GM19240 (cell line): ENCODE results near the gene RGL4.

Experiments used
- DNase-seq: peaks from one replicate; pipeline ENCODE4 v3.0.0; 2011; ENCODE audit warnings: low spot score; ENCODE audit not compliant: insufficient read length

RGL4 gene

DNA sequence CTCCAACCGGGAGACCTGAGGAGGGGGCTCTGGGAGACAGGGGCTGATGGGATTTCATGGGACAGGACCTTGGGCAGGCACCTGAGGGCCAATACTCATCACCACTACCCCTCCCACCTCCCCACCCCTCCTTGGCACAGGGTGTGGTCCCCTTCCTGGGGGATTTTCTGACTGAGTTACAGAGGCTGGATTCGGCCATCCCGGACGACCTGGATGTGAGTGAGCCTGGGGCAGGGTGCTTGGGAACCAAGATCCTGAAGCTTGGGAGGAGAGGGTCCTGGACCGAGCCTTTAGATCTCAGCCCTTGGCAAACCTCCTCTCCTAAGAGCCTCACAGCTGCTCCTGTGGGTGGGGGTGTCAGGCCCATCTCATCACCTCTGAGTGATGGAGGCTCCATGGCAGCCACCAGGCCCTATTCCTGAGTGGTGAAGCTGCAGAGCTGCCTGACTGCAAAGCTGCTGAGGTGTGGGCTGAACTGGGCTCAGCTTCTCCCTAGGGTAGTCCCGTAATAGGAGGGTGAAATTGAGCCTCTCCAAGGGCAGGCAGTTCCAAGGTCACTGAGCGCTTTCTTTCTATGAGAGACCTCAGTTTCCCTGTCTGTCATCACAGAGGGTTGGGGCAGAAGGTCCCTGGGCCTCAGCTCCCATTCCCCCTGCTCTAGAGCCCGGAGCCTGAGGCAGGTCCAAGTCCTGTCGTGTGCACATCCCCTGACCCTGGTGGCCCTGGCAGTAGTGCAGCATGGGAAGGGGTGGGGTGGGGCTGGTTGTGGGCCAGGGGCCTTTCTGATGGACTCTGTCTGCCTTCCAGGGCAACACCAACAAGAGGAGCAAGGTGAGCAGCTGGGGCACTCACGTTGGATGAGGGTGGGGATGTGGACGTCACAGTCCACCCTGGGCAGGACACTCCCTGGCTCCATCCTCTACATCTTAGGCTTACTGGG lies 6.5 kb downstream of the RGL4 start:
- DNase-seq = no peak

DNA sequence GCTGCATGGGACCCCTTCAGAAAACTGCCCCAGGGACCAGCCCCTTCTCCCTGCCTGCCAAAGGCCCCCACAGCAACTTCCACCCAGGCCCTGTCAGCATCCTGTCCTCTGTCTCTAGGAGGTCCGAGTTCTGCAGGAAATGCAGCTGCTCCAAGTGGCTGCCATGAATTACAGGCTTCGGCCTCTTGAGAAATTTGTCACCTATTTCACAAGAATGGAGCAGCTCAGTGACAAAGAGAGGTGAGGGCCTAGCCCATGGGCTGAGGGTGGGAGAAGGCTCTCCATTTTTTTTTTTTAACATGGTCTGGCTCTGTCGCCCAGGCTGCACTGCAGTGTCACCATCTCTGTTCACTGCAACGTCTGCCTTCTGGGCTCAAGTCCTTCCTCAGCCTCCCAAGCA lies 7.3 kb downstream of the RGL4 start:
- DNase-seq = no peak

- DNase-seq = no peak
Measured at GRCh38 chr22:23698673-23699235, 7.9 kb downstream of the RGL4 start.

- DNase-seq = no peak
Measured at GRCh38 chr22:23700706-23701105, 9.9 kb downstream of the RGL4 start.

DNA sequence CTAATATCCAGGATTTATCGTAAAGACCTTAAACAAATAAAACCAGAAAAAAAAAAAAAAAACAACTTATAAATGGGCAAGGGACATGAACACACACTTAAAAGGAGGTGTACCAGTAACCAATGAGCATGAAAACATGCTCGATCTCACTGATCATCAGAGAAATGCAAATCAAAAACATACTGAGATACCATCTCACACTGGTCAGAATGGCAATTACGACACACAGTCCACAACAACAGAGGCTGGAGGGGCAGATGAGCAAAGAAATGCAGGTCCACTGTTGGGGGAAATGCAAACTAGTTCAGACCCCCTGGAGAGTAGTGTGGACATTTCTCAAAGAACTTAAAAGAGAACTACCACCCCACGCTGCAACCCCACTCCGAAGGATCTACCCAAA lies 13.2 kb downstream of the RGL4 start:
- no peak for DNase-seq

DNA sequence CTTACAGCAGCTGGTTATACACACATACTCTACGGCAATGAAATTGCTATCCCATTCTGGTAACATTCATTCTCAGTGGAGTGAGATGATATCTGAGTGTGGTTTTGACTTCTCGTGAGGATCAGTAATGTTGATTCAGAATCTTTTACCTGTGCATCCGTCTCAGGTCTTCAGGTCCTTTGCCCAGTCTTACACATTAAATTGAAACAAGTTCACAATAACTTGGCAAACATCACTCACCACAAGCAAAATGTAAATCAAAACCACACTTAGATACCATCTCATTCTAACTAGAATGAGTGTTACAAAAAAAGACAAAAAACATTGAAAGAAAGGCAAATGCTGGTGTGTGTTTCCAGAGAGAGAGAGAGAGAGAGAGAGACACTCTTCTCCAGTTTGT lies 14.0 kb downstream of the RGL4 start:
- DNase-seq = no peak

GRCh38 chr22:23705358-23705757 lies 14.5 kb downstream of the RGL4 start:
- DNase-seq = no peak

DNA sequence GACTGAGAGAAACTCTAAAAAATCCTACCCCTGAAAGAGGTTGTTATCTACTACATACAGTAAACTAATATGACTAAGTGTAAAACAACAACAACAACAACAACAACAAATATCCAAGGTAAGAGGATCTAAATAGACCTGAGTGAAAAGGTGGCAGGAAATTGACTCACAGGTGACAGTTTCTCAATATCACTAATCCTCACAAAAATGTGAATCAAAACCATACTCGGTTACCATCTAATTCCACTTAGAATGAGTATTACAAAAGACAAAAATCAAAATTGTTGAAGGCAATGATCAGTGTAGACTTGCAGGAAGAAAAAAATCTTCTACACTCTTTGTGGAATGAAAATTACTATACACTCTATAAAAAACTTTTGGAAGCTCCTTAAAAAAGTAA lies 17.5 kb downstream of the RGL4 start:
- no peak for DNase-seq

GRCh38 chr22:23709107-23709506 lies 18.3 kb downstream of the RGL4 start:
- no peak for DNase-seq

DNA sequence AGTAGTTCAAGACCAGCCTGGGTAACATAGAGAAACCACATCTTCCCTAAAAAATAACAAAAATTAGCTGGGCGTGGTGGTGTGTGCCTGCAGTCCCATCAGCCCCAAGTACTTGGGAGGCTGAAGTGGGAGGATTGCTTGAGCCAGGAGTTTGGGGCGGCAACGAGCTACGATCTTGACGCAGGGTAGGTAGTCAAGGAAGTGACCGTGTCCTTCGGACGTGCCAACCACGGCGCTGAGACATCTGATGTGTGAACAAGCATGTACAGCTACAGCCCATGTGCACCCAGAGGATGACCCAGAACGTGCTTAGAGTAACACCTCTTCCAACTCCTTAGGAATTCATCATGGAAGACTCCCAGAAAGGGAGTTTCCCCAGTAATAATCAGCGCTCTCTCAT lies 21.4 kb downstream of the RGL4 start:
- DNase-seq = no peak

DNA sequence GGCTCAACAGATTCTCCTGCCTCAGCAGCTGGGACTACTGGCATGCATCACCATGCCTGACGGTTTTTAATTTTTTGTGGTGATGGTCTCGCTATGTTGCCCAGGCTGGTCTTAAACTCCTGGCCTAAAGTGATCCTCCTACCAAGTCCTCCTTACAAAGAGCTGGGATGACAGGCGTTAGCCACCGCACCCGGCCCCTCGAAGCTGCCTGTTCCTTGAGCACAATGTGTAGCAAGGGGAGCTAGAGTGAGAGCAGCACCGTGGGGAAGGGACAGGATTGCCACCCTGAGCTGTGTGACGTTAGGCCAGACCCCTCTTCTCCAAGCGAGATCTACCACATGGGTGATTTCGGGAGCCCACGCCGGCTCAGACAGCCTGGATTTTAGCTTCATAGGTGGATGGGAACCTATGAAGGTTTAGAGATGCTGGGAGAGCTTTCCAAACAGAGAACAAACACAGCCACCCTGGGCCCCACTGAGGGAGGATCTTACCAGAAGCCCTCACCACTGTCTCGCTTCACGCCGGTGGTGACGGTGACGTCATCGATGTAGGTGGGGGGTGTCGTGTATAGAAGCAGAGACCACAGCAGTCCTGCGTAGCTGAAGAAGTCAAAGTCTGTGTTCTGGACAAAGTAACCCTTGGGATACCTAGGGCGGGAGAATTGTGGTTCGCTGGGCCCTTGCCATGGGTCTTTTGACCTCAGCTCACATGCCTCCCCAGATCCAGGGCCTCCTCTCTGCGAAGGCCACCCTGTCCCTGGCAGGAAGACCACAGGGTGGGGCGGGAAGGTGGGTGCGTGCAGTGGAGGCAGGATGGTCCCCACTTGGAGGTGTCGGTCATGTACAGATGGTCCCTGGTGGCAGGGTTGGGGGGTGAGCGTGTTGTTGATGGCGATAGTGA lies 23.1 kb downstream of the RGL4 start:
- DNase-seq = no peak

DNA sequence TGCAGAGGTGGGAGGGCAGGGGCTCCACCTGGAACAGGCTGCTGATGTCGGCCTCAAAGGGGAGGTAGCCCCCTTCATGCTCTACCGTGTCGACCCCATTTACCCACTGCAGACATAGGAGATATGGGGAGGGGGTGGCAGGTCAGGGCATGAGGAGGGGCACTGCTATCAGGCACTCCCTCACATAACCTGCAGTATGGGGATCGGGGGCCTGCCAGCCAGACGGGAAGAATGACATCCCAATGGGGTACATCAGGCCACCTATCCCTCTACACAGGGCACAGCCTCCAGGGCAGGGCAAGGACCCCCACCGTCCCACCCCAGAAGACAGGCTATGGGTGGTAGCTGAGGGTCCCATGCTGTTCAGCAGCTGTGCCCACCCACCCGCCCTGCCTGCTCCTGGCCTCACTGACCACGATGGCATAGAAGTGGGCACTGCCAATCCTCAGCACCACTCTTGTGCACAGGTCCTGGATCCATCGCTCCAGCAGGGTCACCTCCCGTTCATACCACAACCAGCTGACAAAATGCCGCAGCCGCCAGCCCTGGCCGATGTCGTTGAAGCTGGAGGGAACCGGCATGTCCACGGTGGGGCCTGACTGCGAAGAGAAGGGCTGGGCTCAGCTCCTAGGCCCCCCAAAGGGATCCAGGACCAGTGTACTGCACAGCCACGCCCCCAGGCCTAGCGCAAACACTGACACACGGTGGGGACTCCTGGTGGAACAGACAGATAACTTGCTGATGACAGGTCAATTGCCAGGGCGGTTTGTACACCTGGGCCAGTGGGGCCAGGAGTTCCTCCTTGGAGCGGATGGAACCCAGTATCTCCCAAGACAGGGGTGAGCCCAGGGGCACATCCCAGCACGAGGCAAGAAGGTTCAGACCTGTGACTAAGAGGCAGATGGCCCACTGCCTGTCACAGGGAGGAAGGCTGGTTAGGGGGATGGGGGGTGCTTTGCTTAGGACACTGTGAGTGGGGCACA lies 24.1 kb downstream of the RGL4 start:
- no peak for DNase-seq

DNA sequence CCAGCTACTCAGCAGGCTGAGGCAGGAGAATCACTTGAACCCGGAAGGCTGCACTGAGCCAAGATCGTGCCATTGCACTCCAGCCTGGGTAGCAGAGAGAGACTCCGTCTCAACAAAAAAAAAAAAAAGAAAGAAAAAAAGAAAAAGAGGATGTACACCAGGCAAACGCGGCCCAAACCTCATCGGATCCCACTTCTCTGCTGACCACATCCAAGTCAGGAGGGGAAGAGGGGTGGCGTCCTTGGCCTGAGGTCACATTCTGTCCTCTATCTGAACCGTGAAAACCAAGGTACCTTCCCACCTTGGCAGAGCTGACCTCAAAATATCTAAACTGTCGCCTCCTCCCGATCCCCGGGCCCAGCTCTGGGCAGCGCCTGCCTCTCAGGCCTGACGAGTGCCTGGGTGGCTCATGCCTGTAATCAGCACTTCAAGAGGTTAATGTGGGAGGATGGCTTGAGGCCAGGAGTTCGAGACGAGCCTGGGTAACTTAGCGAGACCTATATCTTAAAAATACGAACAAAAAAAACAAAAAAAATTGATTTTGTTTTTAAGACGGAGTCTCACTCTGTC lies 25.1 kb downstream of the RGL4 start:
- DNase-seq = no peak

DNA sequence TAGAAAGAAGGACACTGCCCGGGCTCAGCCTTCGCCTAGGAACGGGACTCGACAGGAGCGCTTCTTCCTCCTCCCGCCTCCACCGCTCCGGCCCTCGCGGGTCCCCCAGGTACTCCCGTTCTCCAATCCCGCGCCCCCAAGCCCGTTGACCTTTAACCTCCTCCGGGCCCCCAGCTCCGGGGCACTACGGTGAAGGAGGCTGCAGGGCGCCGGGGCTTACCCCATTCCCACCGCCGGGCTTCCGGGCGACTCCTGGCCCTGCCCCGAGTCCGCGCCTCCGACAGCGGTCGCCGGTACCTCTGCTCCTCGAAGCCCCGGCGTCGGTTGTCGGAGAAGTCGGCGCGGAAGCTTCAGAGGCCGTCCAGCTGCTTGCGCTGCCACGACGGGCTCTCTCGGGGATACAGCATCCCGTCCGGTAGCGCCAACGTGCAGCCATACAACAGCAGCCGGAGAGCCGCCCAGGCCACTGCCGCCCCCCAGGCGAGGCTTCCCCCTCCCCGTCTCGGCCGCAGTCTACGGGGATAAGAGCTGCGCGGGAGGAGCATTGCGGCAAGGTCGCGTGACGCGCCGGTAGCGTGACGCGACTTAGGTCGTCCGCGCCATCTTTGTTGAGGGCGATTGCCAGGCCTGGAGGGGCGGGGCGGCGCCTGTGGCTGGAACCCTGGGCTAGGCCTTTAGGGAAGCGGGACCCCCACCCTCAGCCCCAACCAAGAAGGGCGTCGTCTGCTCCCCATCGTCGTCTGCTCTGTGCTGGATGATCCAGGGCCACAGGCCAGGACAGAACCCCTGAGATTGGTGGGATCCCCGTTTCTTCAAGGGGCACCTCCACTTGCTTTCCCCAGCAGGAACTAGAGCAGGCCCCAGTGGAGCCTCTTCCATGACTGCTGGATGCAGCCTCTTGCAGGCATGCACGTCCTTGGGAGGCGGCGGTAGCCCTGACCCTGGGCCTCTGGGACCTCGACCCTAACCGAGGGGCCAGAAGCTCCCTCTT lies 26.3 kb downstream of the RGL4 start:
- peak; percentile 63 for DNase-seq

GRCh38 chr22:23718371-23719165 lies 27.8 kb downstream of the RGL4 start:
- no peak for DNase-seq

DNA sequence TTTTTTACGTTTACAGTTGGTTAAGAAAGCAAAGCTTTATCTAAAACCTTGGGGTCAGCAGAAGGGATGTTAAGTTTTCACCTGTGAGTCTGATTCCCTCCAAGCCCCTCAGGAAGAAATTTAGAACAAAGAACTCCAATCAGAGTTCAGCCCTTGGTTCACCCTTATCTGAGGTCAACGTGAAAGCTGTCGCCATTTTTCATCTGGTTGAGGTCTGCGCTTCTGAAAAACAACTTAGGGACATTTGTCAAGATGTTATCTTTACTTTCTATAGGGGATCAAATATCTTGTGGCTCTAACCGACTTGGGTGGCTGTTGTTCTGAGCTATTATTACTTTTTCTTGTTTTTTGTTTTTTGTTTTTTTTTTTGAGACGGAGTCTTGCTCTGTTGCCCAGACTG lies 30.0 kb downstream of the RGL4 start:
- no peak for DNase-seq

- DNase-seq = no peak
Measured at GRCh38 chr22:23722160-23722559, 31.3 kb downstream of the RGL4 start.

- DNase-seq = no peak
Measured at GRCh38 chr22:23722724-23723123, 31.9 kb downstream of the RGL4 start.
